ENCODE measurements around the gene FANCM.
"Not testable (repeated sequence)": the region's sequence is repeated elsewhere in the genome, so short reads cannot be mapped to it uniquely, and the experiment has no call there.

FANCM gene

GRCh38 chr14:45140661-45141187 lies 5.0 kb downstream of the FANCM start:
- no peak for DNase-seq (ENCODE audit: low spot score)

- not testable (repeated sequence) for DNase-seq (ENCODE audit: low spot score)
These were observed 6.4 kb downstream of the FANCM start for GRCh38 chr14:45142083-45142482.

GRCh38 chr14:45144658-45145057 lies 8.9 kb downstream of the FANCM start:
- no peak for DNase-seq (ENCODE audit: low spot score)

GRCh38 chr14:45145214-45145613 lies 9.5 kb downstream of the FANCM start:
- no peak for DNase-seq (ENCODE audit: low spot score)

- no peak for DNase-seq (ENCODE audit: low spot score)
These were observed 13.9 kb downstream of the FANCM start for GRCh38 chr14:45149602-45150001.

GRCh38 chr14:45150386-45150890 lies 14.7 kb downstream of the FANCM start:
- DNase-seq (ENCODE audit: low spot score) = no peak

- DNase-seq (ENCODE audit: low spot score) = no peak
These were observed 20.3 kb downstream of the FANCM start for GRCh38 chr14:45156067-45156466.

GRCh38 chr14:45169906-45170305 lies 34.2 kb downstream of the FANCM start:
- DNase-seq (ENCODE audit: low spot score) = no peak

GRCh38 chr14:45177076-45177475 lies 41.3 kb downstream of the FANCM start:
- no peak for DNase-seq (ENCODE audit: low spot score)

GRCh38 chr14:45181329-45181728 lies 45.6 kb downstream of the FANCM start:
- no peak for DNase-seq (ENCODE audit: low spot score)

- DNase-seq (ENCODE audit: low spot score) = no peak
These were observed 46.1 kb downstream of the FANCM start for GRCh38 chr14:45181806-45182205.

GRCh38 chr14:45185100-45185814 lies 49.5 kb downstream of the FANCM start:
- no peak for DNase-seq (ENCODE audit: low spot score)

- no peak for DNase-seq (ENCODE audit: low spot score)
These were observed 59.2 kb downstream of the FANCM start for GRCh38 chr14:45194964-45195363.

- no peak for DNase-seq (ENCODE audit: low spot score)
These were observed 62.8 kb downstream of the FANCM start for GRCh38 chr14:45198551-45198950.

GRCh38 chr14:45199230-45199629 lies 63.5 kb downstream of the FANCM start:
- no peak for DNase-seq (ENCODE audit: low spot score)

GRCh38 chr14:45201905-45202304 lies 66.2 kb downstream of the FANCM start:
- DNase-seq (ENCODE audit: low spot score) = no peak

- DNase-seq (ENCODE audit: low spot score) = no peak
These were observed 68.5 kb downstream of the FANCM start for GRCh38 chr14:45204241-45204640.

- no peak for DNase-seq (ENCODE audit: low spot score)
These were observed 74.4 kb downstream of the FANCM start for GRCh38 chr14:45210159-45210558.

GRCh38 chr14:45211295-45211694 lies 75.6 kb downstream of the FANCM start:
- no peak for DNase-seq (ENCODE audit: low spot score)

- no peak for DNase-seq (ENCODE audit: low spot score)
These were observed 76.5 kb downstream of the FANCM start for GRCh38 chr14:45212231-45212630.

GRCh38 chr14:45213716-45214115 lies 78.0 kb downstream of the FANCM start:
- DNase-seq (ENCODE audit: low spot score) = not testable (repeated sequence)

- not testable (repeated sequence) for DNase-seq (ENCODE audit: low spot score)
These were observed 78.6 kb downstream of the FANCM start for GRCh38 chr14:45214341-45214740.

GRCh38 chr14:45222485-45223262 lies 86.9 kb downstream of the FANCM start:
- DNase-seq (ENCODE audit: low spot score) = no peak
